HepG2 (cell line): ENCODE results near the gene TMEM53. TPM values are rescaled to one million over a fixed set of nuclear protein-coding genes. Genes with fewer than 3 reads are reported as not detected.

Source experiments
- ARID2 ChIP-seq: sonication (generic); formaldehyde crosslinking; IDR thresholded peaks from 2 replicates; pipeline ENCODE4 v1.8.1; 2022; ENCODE audit warnings: mild to moderate bottlenecking, missing genetic modification reagents, borderline replicate concordance
- ELF3 ChIP-seq: IDR thresholded peaks from 2 replicates; pipeline ENCODE4 v1.6.1; 2016; ENCODE audit warnings: missing genetic modification reagents, missing compliant biosample characterization
- EP300 ChIP-seq, 3 experiments: sonication (generic) in 1 of 3; formaldehyde crosslinking in 1 of 3; IDR thresholded peaks; 2 replicates each; pipeline versions ENCODE4 v1.5.1 to v1.6.1; 2011 to 2020; ENCODE audit warnings: low read depth in 2 of 3, low read length in 2 of 3, borderline replicate concordance in 1 of 3, improper control_type of control experiment in 1 of 3, mild to moderate bottlenecking in 1 of 3, missing genetic modification reagents in 1 of 3, moderate library complexity in 1 of 3
- FOXP4 ChIP-seq: sonication (generic); formaldehyde crosslinking; IDR thresholded peaks from 2 replicates; pipeline ENCODE4 v1.4.0; 2020; ENCODE audit warnings: missing genetic modification reagents
- HDAC1 ChIP-seq: sonication (generic); formaldehyde crosslinking; IDR thresholded peaks from 2 replicates; pipeline ENCODE4 v1.5.1; 2020; ENCODE audit warnings: mild to moderate bottlenecking, missing genetic modification reagents
- HIC2 ChIP-seq: sonication (generic); formaldehyde crosslinking; IDR thresholded peaks from 2 replicates; pipeline ENCODE4 v1.9.0; 2022; ENCODE audit warnings: low read depth, missing genetic modification reagents
- HMG20A ChIP-seq: IDR thresholded peaks from 2 replicates; pipeline ENCODE4 v1.6.1; 2016; ENCODE audit warnings: borderline replicate concordance
- HNF4A ChIP-seq: sonication (generic); formaldehyde crosslinking; IDR thresholded peaks from 2 replicates; pipeline ENCODE4 v1.4.0; 2020; ENCODE audit warnings: missing genetic modification reagents
- KAT8 ChIP-seq: IDR thresholded peaks from 2 replicates; pipeline ENCODE4 v1.6.1; 2016; ENCODE audit warnings: missing genetic modification reagents, missing compliant biosample characterization
- MIER3 ChIP-seq: IDR thresholded peaks from 2 replicates; pipeline ENCODE4 v1.6.1; 2016; ENCODE audit warnings: missing compliant biosample characterization, borderline replicate concordance
- NR2F2 ChIP-seq: IDR thresholded peaks from 2 replicates; pipeline ENCODE4 v1.6.1; 2012; ENCODE audit warnings: low read depth, inconsistent platforms, borderline replicate concordance
- PAF1 ChIP-seq: IDR thresholded peaks from 2 replicates; pipeline ENCODE4 v1.6.1; 2016; ENCODE audit warnings: missing genetic modification reagents, missing compliant biosample characterization
- RAD21 ChIP-seq: fragments of 450-650 bp; formaldehyde crosslinking; IDR thresholded peaks from 2 replicates; pipeline ENCODE4 v1.5.0; 2020; ENCODE audit warnings: mild to moderate bottlenecking
- REPIN1 ChIP-seq: sonication (generic); formaldehyde crosslinking; IDR thresholded peaks from 2 replicates; pipeline ENCODE4 v1.8.0; 2022; ENCODE audit warnings: missing genetic modification reagents, low read depth, mild to moderate bottlenecking, borderline replicate concordance
- SAP130 ChIP-seq: IDR thresholded peaks from 2 replicates; pipeline ENCODE4 v1.6.1; 2016; ENCODE audit warnings: low read depth
- SMAD3 ChIP-seq: sonication (generic); formaldehyde crosslinking; IDR thresholded peaks from 2 replicates; pipeline ENCODE4 v1.4.0; 2020; ENCODE audit warnings: missing genetic modification reagents
- SNAPC2 ChIP-seq: sonication (generic); formaldehyde crosslinking; IDR thresholded peaks from 2 replicates; pipeline ENCODE4 v1.8.1; 2022; ENCODE audit warnings: mild to moderate bottlenecking, missing genetic modification reagents
- TBL1XR1 ChIP-seq: fragments of 150-350 bp; IDR thresholded peaks from 2 replicates; pipeline ENCODE4 v1.6.1; 2014; ENCODE audit warnings: borderline replicate concordance, low read length; ENCODE audit not compliant: partially characterized antibody
- TOE1 ChIP-seq: sonication (generic); formaldehyde crosslinking; IDR thresholded peaks from 2 replicates; pipeline ENCODE4 v1.4.0; 2020; ENCODE audit warnings: mild to moderate bottlenecking, missing genetic modification reagents
- ZNF180 ChIP-seq: sonication (generic); formaldehyde crosslinking; IDR thresholded peaks from 2 replicates; pipeline ENCODE4 v1.4.0; 2020; ENCODE audit warnings: low read depth, missing genetic modification reagents, borderline replicate concordance
- ZNF30 ChIP-seq: sonication (generic); formaldehyde crosslinking; IDR thresholded peaks from 2 replicates; pipeline ENCODE4 v1.5.0; 2020; ENCODE audit warnings: mild to moderate bottlenecking, missing genetic modification reagents
- ZNF317 ChIP-seq: sonication (generic); formaldehyde crosslinking; IDR thresholded peaks from 2 replicates; pipeline ENCODE4 v1.5.0; 2020; ENCODE audit warnings: mild to moderate bottlenecking, missing genetic modification reagents
- ZNF343 ChIP-seq: sonication (generic); formaldehyde crosslinking; IDR thresholded peaks from 2 replicates; pipeline ENCODE4 v1.4.0; 2020; ENCODE audit warnings: mild to moderate bottlenecking, missing genetic modification reagents
- ZNF44 ChIP-seq: sonication (generic); formaldehyde crosslinking; IDR thresholded peaks from 2 replicates; pipeline ENCODE4 v1.5.1; 2020; ENCODE audit warnings: mild to moderate bottlenecking, missing genetic modification reagents
- ZNF569 ChIP-seq: sonication (generic); formaldehyde crosslinking; IDR thresholded peaks from 2 replicates; pipeline ENCODE4 v1.5.0; 2020; ENCODE audit warnings: mild to moderate bottlenecking, missing genetic modification reagents, moderate library complexity, borderline replicate concordance
- ZSCAN25 ChIP-seq: sonication (generic); formaldehyde crosslinking; IDR thresholded peaks from 2 replicates; pipeline ENCODE4 v1.8.0; 2022; ENCODE audit warnings: mild to moderate bottlenecking, missing genetic modification reagents
- ZSCAN31 ChIP-seq: sonication (generic); formaldehyde crosslinking; IDR thresholded peaks from 2 replicates; pipeline ENCODE4 v1.5.0; 2020; ENCODE audit warnings: low read depth, mild to moderate bottlenecking, missing genetic modification reagents
- polyA plus RNA-seq, 8 experiments: library from polyadenylated mRNA; depleted of rRNA in 3 of 8; stranded (reverse) in 7 of 8; unstranded in 1 of 8; fragments of >200 nt; fragmentation: Illumina TruSeq in 4 of 8; extraction: Trizol in 4 of 8; gene quantifications; 2 replicates each; pipeline versions ENCODE4 v1.2.1 to v1.2.3, GENCODE V29; 2011 to 2016; ENCODE audit warnings: low read depth in 4 of 8, missing spikeins in 1 of 8, mixed read lengths in 1 of 8; ENCODE audit not compliant: insufficient read depth in 1 of 8
- total RNA-seq, 5 experiments: library from RNA; depleted of rRNA; stranded (reverse); fragments of >200 nt; fragmentation: Illumina TruSeq; extraction: Trizol; gene quantifications; 2 replicates each; pipeline ENCODE4 v1.2.3, GENCODE V29; 2016; ENCODE audit warnings: low read depth in 1 of 5

Gene TMEM53
- total and polyA plus RNA-seq, 2 of the 13 experiments (the other 11 are each of a cell fraction or from before 2014, with no cell fraction given): 12.6 to 20.2 TPM

GRCh38 chr1:44707959-44708831, 33.9 kb upstream of the TMEM53 start (continued):
- TF ChIP-seq ZNF569 (CRISPR knock-in tag) (no peak), ZNF30 (CRISPR knock-in tag) (no peak), ZNF44 (CRISPR knock-in tag) (no peak), ZNF343 (CRISPR knock-in tag) (no peak), RAD21 (peak; percentile 13; the same call in 1 of the 2 replicates), ZNF180 (CRISPR knock-in tag) (no peak), ZSCAN31 (CRISPR knock-in tag) (no peak), ARID2 (CRISPR knock-in tag) (peak; percentile 52; the same call in 1 of the 2 replicates), KAT8 (CRISPR knock-in tag) (peak; percentile 31; the same call in 1 of the 2 replicates), ELF3 (peak; percentile 43; the same call in 1 of the 2 replicates), HIC2 (CRISPR knock-in tag) (peak; percentile 43; the same call in 1 of the 2 replicates), ZSCAN25 (CRISPR knock-in tag) (0 out of 2 replicates have a peak, but pooled peaks have one; percentile 25), HNF4A (CRISPR knock-in tag) (0 out of 2 replicates have a peak, but pooled peaks have one; percentile 9), SAP130 (peak; percentile 43), SMAD3 (CRISPR knock-in tag) (0 out of 2 replicates have a peak, but pooled peaks have one; percentile 56), EP300 (IDR thresholded peaks at IDR 0.05; ENCODE audit: low read depth in 2 of 2, low read length in 2 of 2) (peak in 1 of 2 experiments; percentile 60; a peak in 2 of 4 replicates), EP300 (CRISPR knock-in tag; IDR thresholded peaks at IDR 0.05; ENCODE audit: borderline replicate concordance) (no peak), REPIN1 (CRISPR knock-in tag) (peak; percentile 41; the same call in 1 of the 2 replicates), HDAC1 (peak; percentile 43), HMG20A (CRISPR knock-in tag) (peak; percentile 71), FOXP4 (peak; percentile 67), ZNF317 (no peak), PAF1 (CRISPR knock-in tag) (no peak), MIER3 (CRISPR knock-in tag) (peak; percentile 52; the same call in 1 of the 2 replicates), SNAPC2 (0 out of 2 replicates have a peak, but pooled peaks have one; percentile 21), TBL1XR1 (no peak), NR2F2 (peak; percentile 58; the same call in 1 of the 2 replicates), TOE1 (CRISPR knock-in tag) (no peak)
